ENCODE measurements around the gene DAP.

The DAP gene

GRCh38 chr5:10675177-10675700 is 85.8 kb downstream of the DAP start:
- H3K9me3 ChIP-seq (ENCODE audit: control insufficient read depth, low read length) = no peaks in the 10 kb centered on the region
- H3K9ac ChIP-seq = no peak overlapping the region
- H3K4me3 ChIP-seq (ENCODE audit: low read depth, low read length) = no peak overlapping the region
- H3K4me1 ChIP-seq = no peaks in the 10 kb centered on the region
- TF ChIP-seq, protein P1, sequence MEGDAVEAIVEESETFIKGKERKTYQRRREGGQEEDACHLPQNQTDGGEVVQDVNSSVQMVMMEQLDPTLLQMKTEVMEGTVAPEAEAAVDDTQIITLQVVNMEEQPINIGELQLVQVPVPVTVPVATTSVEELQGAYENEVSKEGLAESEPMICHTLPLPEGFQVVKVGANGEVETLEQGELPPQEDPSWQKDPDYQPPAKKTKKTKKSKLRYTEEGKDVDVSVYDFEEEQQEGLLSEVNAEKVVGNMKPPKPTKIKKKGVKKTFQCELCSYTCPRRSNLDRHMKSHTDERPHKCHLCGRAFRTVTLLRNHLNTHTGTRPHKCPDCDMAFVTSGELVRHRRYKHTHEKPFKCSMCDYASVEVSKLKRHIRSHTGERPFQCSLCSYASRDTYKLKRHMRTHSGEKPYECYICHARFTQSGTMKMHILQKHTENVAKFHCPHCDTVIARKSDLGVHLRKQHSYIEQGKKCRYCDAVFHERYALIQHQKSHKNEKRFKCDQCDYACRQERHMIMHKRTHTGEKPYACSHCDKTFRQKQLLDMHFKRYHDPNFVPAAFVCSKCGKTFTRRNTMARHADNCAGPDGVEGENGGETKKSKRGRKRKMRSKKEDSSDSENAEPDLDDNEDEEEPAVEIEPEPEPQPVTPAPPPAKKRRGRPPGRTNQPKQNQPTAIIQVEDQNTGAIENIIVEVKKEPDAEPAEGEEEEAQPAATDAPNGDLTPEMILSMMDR (IDR thresholded peaks at IDR 0.05) = no peak
- no peak overlapping the region for H3K4me2 ChIP-seq (ENCODE audit: low read length)
- H3K27ac ChIP-seq = no peak overlapping the region
- H2AFZ ChIP-seq = no peak overlapping the region
- no peaks in the 10 kb centered on the region for H3K79me2 ChIP-seq
- no peaks in the 10 kb centered on the region for H3K36me3 ChIP-seq (ENCODE audit: control insufficient read depth, insufficient read depth, low read length)
- H3K27me3 ChIP-seq (ENCODE audit: control insufficient read depth, insufficient read depth, low read length) = no peaks in the 10 kb centered on the region

GRCh38 chr5:10674582-10674981 is 86.5 kb downstream of the DAP start:
- Histone ChIP-seq H3K4me1 (no peaks in the 10 kb centered on the region), H3K27me3 (ENCODE audit: control insufficient read depth, insufficient read depth, low read length) (no peaks in the 10 kb centered on the region), H3K4me2 (ENCODE audit: low read length) (no peak overlapping the region), H3K79me2 (no peaks in the 10 kb centered on the region), H3K9me3 (ENCODE audit: control insufficient read depth, low read length) (no peaks in the 10 kb centered on the region), H3K4me3 (ENCODE audit: low read depth, low read length) (no peak overlapping the region), H3K27ac (no peak overlapping the region), H3K36me3 (ENCODE audit: control insufficient read depth, insufficient read depth, low read length) (no peaks in the 10 kb centered on the region), H3K9ac (no peak overlapping the region), H2AFZ (no peak overlapping the region)
- TF ChIP-seq, protein P1 (IDR thresholded peaks at IDR 0.05) = no peak

GRCh38 chr5:10674096-10674495 is 86.9 kb downstream of the DAP start:
- Histone ChIP-seq H3K9ac (no peak overlapping the region), H3K4me1 (no peaks in the 10 kb centered on the region), H3K9me3 (ENCODE audit: control insufficient read depth, low read length) (no peaks in the 10 kb centered on the region), H3K4me3 (ENCODE audit: low read depth, low read length) (no peak overlapping the region), H3K27me3 (ENCODE audit: control insufficient read depth, insufficient read depth, low read length) (no peaks in the 10 kb centered on the region), H3K4me2 (ENCODE audit: low read length) (no peak overlapping the region), H3K36me3 (ENCODE audit: control insufficient read depth, insufficient read depth, low read length) (no peaks in the 10 kb centered on the region), H3K27ac (no peak overlapping the region), H3K79me2 (no peaks in the 10 kb centered on the region), H2AFZ (no peak overlapping the region)
- TF ChIP-seq, protein P1 (IDR thresholded peaks at IDR 0.05) = no peak

DNA sequence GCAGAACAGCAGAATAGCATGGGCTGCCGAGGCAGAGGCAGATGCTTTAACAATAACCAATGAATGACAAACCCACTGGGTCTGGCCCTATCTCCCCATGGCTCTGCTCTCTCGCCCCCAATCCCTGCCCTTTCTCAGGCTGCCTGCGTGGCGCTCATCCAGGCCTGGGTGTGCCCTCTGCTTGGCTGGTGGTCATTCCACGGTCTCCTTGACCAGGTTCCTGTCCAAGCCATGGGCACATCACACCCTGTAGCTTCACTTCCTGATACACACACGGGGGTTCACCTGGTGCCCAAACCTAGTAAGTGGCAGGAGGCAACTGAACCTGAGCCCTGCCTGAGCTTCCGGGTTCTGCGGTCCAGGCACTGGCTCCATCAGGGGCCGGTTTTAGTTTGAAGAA is 87.6 kb downstream of the DAP start:
- no peaks in the 10 kb centered on the region for H3K36me3 ChIP-seq (ENCODE audit: control insufficient read depth, insufficient read depth, low read length)
- TF ChIP-seq, protein P1 (IDR thresholded peaks at IDR 0.05) = no peak
- H3K9me3 ChIP-seq (ENCODE audit: control insufficient read depth, low read length) = no peaks in the 10 kb centered on the region
- H3K79me2 ChIP-seq = no peaks in the 10 kb centered on the region
- H3K9ac ChIP-seq = no peak overlapping the region
- no peaks in the 10 kb centered on the region for H3K4me1 ChIP-seq
- H3K27me3 ChIP-seq (ENCODE audit: control insufficient read depth, insufficient read depth, low read length) = no peaks in the 10 kb centered on the region
- no peak overlapping the region for H3K4me2 ChIP-seq (ENCODE audit: low read length)
- no peak overlapping the region for H3K27ac ChIP-seq
- no peak overlapping the region for H2AFZ ChIP-seq
- no peak overlapping the region for H3K4me3 ChIP-seq (ENCODE audit: low read depth, low read length)

DNA sequence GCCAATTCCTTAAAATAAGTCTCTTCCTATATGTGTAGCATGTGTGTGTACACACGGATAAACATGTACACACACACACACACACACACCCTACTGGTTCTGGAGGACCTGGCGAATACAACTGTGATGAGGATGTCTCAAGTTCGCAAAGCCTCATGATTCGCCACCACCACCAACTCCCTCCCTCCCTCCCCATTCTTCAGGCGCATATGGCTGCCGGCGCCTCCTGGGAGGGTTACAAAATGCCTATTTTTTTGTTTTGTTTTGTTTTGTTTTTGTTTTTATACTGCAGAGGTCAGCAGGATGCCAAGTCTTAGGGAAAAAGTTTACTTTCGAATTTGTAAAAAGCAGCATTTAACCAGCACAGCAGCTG is 88.0 kb downstream of the DAP start:
- Histone ChIP-seq H3K4me2 (ENCODE audit: low read length) (no peak overlapping the region), H3K27me3 (ENCODE audit: control insufficient read depth, insufficient read depth, low read length) (no peaks in the 10 kb centered on the region), H3K27ac (no peak overlapping the region), H3K9ac (no peak overlapping the region), H3K4me3 (ENCODE audit: low read depth, low read length) (no peak overlapping the region), H2AFZ (no peak overlapping the region), H3K36me3 (ENCODE audit: control insufficient read depth, insufficient read depth, low read length) (no peaks in the 10 kb centered on the region), H3K79me2 (no peaks in the 10 kb centered on the region), H3K4me1 (no peaks in the 10 kb centered on the region), H3K9me3 (ENCODE audit: control insufficient read depth, low read length) (no peaks in the 10 kb centered on the region)
- TF ChIP-seq, protein P1 (IDR thresholded peaks at IDR 0.05) = no peak

Data from parathyroid adenoma (tissue), 2 donors.